Kasumi-1 (cell line): Measurements from ENCODE around the gene OSGEP.

Source experiments
- DNase-seq, 2 experiments: peaks; one replicate each; lab custom pipeline; 2025; lab: John Stamatoyannopoulos, UW

OSGEP gene

GRCh38 chr14:20397511-20397910 is 57.1 kb downstream of the OSGEP start:
- DNase-seq: no peak
